AG09309 (cell line): ENCODE results near the gene ANKDD1B.

Source experiments
- DNase-seq: peaks from one replicate; pipeline ENCODE4 v3.0.0-alpha.2; 2010; ENCODE audit warnings: low read depth
- H3K4me3 ChIP-seq: 2 replicates; pipeline ENCODE4 v1.5.1; 2011; ENCODE audit warnings: mild to moderate bottlenecking, low read depth, low read length, moderate library complexity; ENCODE audit not compliant: control insufficient read depth
- TF ChIP-seq, protein P1 (sequence below): IDR thresholded peaks from 2 replicates; pipeline ENCODE4 v1.5.1; 2011; ENCODE audit warnings: mild to moderate bottlenecking, low read depth, low read length, inconsistent platforms; ENCODE audit not compliant: insufficient read depth, control insufficient read depth; ENCODE audit errors: missing control alignments

The ANKDD1B gene

GRCh38 chr5:75659791-75660450 lies 48.7 kb downstream of the ANKDD1B start:
- no peak for DNase-seq
- TF ChIP-seq, protein P1, sequence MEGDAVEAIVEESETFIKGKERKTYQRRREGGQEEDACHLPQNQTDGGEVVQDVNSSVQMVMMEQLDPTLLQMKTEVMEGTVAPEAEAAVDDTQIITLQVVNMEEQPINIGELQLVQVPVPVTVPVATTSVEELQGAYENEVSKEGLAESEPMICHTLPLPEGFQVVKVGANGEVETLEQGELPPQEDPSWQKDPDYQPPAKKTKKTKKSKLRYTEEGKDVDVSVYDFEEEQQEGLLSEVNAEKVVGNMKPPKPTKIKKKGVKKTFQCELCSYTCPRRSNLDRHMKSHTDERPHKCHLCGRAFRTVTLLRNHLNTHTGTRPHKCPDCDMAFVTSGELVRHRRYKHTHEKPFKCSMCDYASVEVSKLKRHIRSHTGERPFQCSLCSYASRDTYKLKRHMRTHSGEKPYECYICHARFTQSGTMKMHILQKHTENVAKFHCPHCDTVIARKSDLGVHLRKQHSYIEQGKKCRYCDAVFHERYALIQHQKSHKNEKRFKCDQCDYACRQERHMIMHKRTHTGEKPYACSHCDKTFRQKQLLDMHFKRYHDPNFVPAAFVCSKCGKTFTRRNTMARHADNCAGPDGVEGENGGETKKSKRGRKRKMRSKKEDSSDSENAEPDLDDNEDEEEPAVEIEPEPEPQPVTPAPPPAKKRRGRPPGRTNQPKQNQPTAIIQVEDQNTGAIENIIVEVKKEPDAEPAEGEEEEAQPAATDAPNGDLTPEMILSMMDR, result no peak
- H3K4me3 ChIP-seq, result no peak overlapping the region

GRCh38 chr5:75660678-75661465 lies 49.6 kb downstream of the ANKDD1B start:
- TF ChIP-seq, protein P1, result no peak

GRCh38 chr5:75662061-75662460 lies 50.8 kb downstream of the ANKDD1B start:
- H3K4me3 ChIP-seq, result no peak overlapping the region
- TF ChIP-seq, protein P1, result no peak
- DNase-seq, result no peak

More at GRCh38 chr5:75660678-75661465, 49.6 kb downstream of the ANKDD1B start:
- no peak overlapping the region for H3K4me3 ChIP-seq
- no peak for DNase-seq

DNA sequence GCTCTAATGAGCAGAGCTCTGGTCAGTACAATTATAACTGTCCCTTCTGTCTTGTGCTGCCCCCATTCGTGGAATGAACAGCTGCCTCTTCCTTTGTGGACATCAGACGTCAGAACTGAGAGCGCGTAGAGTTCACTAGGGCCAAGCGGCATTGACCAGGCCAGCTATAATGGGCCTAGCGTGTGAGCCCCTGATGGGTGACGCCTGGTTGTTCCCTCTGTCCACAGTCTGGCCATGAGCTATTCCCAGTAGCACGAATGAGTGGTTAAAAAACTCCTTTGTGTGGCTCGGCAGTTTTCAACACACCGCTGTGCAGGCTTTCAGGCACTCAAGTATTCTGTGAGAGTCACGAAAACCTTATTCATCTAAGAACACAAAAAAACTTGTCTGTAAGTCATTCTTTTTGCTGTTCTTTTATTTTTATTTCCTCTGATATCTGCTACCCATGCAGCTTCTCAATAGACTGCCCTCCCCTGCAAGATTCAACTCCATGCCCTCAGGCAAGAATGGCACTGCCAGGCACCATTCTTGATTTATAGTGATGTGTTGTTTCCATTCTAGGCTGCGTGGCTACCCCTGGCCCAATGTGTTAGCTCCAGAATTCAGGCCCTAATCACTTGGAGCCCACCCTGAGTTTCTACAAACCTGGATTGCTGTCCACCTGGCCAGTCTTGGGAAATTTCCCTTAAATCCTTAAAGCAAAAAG lies 52.5 kb downstream of the ANKDD1B start:
- TF ChIP-seq, protein P1, result no peak
- no peak overlapping the region for H3K4me3 ChIP-seq
- DNase-seq, result no peak

DNA sequence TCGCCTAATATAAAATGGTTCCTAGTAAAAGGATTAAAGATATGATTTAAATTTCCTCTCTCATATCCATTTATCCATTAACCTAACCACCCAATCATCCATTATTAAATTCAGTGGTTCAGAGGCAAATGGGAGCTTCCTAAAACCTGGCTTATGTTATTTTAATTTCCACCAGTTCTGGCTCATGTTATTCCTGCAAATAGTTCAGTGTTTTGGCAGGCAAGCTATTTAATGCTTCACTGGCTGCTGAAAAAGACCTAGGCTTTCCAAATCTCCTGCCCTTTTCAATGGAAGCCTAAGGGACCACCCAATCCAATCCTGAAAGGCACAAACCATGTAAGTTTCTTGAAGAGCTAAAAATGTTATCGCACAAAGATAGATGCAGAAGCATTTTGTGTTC lies 53.7 kb downstream of the ANKDD1B start:
- H3K4me3 ChIP-seq, result no peak overlapping the region
- TF ChIP-seq, protein P1, result no peak
- no peak for DNase-seq

DNA sequence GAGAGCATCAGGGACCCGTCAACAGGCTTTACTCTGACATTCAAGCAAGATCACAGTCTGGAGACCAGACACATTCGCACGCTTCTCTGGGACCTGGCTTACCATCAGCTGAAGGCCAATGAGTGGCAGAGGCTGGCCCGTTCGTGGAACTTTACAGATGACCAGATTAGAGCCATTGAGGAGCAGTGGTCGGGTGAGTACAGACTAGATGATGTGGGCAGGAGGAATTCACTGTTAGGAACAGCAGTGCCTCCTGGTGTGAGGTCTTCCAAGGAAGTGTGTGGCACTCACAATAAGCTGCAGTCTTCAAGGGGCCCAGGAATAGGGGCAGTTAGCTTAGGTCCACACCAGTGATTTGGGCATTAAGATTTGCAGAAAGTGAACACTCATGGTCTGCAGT lies 55.5 kb downstream of the ANKDD1B start:
- H3K4me3 ChIP-seq, result no peak overlapping the region
- no peak for DNase-seq
- TF ChIP-seq, protein P1, result no peak
